ENCODE results near the gene SLC16A9. TPM values are rescaled to one million over a fixed set of nuclear protein-coding genes. Genes with fewer than 3 reads are reported as not detected.
"Not testable (repeated sequence)": the region's sequence is repeated elsewhere in the genome, so short reads cannot be mapped to it uniquely, and the experiment has no call there.

The SLC16A9 gene
- total RNA-seq, 1 donor from 2014 or later = 0.48 TPM

- intact Hi-C loops (cut with DNase I) = no loop called here
- DNase-seq = no peak
- no peak for ATAC-seq (ENCODE audit: poor library complexity)
These were observed 25.6 kb downstream of the SLC16A9 start for GRCh38 chr10:59684006-59684405.

DNA sequence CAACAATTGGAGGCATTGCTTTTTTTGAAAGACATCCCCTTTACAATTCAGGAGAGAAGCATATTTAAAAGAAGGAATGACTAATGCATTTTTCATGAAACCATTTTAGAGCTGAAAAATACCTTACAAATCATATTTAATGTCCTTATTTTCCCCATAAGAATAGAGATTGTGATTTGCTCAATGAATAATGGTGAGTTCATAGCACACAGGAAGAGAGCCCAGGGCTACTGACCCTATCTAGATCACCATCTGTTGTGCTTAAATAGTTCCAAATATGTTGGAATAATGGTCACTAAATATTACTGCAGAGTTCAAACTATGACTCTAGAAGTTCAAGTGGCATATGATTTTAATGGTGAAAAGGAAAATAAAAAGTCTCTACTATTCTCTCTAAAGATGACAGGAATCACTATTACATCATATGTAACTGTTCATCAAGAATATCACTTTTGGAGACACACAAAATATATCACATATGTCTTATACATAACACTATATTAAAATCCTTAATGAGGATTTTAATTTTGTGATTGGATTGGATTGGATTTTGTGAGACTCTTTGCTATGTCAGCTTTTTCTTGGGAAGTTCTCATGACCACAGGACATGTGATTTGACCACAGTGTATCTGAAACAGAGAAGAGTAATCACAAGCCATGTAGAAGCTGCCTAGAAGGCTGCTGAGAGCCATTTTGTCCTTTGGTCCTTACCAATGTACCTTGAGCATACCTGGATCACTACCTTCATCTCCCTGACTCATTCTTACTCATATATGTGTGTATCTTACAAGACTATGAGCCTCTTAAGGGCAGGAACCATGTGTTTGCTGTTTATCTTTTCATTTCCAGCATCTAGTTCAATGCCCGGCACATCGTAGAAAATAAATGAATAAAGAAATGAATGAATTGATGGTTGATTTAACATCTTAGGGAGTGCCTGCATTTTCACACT lies 26.4 kb downstream of the SLC16A9 start:
- ATAC-seq (ENCODE audit: poor library complexity) = no peak
- intact Hi-C loops (cut with DNase I) = no loop called here
- DNase-seq = no peak

DNA sequence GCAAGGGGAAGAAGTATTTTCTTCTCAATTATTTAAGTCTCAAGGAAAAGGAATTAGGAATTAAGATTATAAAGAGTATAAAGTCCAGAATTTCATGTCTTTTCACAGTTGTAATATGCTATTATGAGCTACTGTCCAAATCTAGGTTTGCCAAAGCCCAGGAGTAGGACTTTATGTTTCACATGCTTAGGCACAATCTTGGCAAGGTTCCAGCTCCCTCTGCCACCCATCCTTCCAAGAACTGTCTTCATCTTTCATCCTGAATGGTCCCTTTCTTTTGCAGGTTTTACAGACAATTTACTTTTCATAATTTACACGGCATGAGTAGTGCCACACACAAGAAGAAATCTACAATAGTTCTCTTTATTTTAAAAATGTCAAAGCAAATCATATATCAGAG lies 29.5 kb downstream of the SLC16A9 start:
- DNase-seq (no peak), ATAC-seq (ENCODE audit: poor library complexity) (no peak)
- intact Hi-C loops (cut with DNase I) = no loop called here

GRCh38 chr10:59678884-59679301 lies 30.8 kb downstream of the SLC16A9 start:
- no peak for ATAC-seq (ENCODE audit: poor library complexity)
- DNase-seq = no peak

GRCh38 chr10:59677253-59677831 lies 32.3 kb downstream of the SLC16A9 start:
- intact Hi-C loops (cut with DNase I) = no loop called here
- ATAC-seq (ENCODE audit: poor library complexity) = no peak
- no peak for DNase-seq

More at GRCh38 chr10:59678884-59679301, 30.8 kb downstream of the SLC16A9 start:
- intact Hi-C loops (cut with DNase I) = no loop called here

DNA sequence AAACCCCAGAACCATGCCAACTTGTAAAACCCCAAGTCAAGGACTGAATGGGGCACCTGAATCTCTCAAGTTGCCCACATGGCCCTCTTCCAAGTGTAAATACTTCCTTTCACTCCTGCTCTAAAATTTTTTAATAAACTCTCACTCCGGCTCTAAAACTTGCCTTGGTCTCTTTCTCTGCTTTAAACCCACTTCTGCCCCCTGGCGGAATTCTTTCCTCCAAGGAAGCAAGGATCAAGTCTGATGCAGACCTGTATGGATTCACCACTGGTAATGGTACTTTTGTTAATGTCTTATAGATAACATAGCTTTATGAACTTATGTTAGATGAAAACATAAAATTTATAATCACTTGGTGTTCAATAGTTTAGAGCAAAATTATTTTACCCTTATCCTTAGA lies 33.8 kb downstream of the SLC16A9 start:
- no peak for ATAC-seq (ENCODE audit: poor library complexity)
- intact Hi-C loops (cut with DNase I) = no loop called here
- DNase-seq = no peak

GRCh38 chr10:59674215-59674836 lies 35.3 kb downstream of the SLC16A9 start:
- intact Hi-C loops (cut with DNase I) = no loop called here
- DNase-seq = no peak
- ATAC-seq (ENCODE audit: poor library complexity) = no peak

GRCh38 chr10:59672150-59672875 lies 37.3 kb downstream of the SLC16A9 start:
- intact Hi-C loops (cut with DNase I) = no loop called here
- ATAC-seq (ENCODE audit: poor library complexity) = no peak
- no peak for DNase-seq

- no peak for ATAC-seq (ENCODE audit: poor library complexity)
- intact Hi-C loops (cut with DNase I) = no loop called here
These were observed 39.4 kb downstream of the SLC16A9 start for GRCh38 chr10:59670269-59670668.

GRCh38 chr10:59668096-59668495 lies 41.6 kb downstream of the SLC16A9 start:
- DNase-seq (no peak), ATAC-seq (ENCODE audit: poor library complexity) (no peak)
- intact Hi-C loops (cut with DNase I) = no loop called here

More at GRCh38 chr10:59670269-59670668, 39.4 kb downstream of the SLC16A9 start:
- no peak for DNase-seq

DNA sequence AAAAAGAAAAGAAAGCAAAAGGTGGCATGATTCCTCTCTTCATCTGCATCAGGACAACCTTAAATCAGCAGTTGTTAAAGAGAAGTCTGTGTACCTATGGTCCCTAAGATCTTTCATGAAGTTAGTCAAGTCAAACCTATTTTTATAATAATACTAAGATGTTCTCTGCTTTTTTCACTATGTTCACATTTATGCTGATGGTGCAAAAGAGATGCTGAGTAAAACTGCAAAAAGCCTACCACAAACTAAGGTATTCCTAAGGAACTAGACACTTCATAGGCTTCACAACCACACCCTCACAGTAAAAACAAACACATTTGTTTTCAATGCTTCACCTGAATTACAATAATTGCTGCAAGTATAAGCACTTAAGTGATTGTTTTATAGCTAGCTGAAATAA lies 43.3 kb downstream of the SLC16A9 start:
- ATAC-seq (ENCODE audit: poor library complexity) (no peak), DNase-seq (no peak)
- intact Hi-C loops (cut with DNase I) = no loop called here

GRCh38 chr10:59663213-59663612 lies 46.4 kb downstream of the SLC16A9 start:
- DNase-seq; intact Hi-C loops (cut with DNase I); ATAC-seq (ENCODE audit: poor library complexity): not testable (repeated sequence)

GRCh38 chr10:59657724-59658123 lies 51.9 kb downstream of the SLC16A9 start:
- ATAC-seq (ENCODE audit: poor library complexity) (no peak), DNase-seq (no peak)
- intact Hi-C loops (cut with DNase I) = no loop called here

DNA sequence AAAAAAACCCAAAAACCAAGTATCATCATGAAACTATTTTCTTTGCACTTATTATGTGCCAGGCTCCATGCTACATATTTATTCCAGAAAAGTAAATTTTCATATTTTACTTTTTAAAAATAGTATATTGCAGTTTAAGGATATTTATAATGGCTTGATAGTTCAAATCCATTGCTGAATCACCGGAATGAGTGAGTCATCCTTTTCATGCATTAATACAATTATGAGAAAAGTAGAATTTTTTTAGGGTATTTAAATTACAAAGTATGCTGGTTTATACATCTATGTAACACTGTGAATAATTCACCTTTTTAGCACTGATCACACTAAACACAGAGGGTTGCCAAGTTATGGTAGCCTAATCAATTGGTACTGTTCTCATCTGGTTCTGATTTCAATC lies 54.3 kb downstream of the SLC16A9 start:
- no peak for ATAC-seq (ENCODE audit: poor library complexity)
- DNase-seq = no peak
- intact Hi-C loops (cut with DNase I) = no loop called here

DNA sequence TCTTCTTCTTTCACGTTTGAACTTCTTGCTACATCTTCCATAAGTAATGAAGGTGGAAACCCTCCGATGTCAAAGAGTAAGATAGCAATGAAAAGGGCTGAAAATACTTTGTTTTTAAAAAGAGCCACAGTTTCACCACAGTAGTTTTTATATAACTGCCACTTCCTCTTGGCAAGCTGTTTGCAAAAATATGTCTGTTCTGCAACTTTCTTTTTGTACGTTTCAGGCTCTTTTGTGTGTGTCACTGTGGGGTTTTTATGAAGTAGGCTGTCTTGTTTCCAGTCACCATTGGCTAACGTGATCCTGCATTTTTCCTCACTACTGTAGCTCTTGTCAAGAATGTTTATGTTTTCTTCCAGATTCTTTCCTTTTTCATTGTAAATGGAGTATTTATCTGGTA lies 55.6 kb downstream of the SLC16A9 start:
- ATAC-seq (ENCODE audit: poor library complexity) (no peak), DNase-seq (no peak)
- intact Hi-C loops (cut with DNase I) = no loop called here

DNA sequence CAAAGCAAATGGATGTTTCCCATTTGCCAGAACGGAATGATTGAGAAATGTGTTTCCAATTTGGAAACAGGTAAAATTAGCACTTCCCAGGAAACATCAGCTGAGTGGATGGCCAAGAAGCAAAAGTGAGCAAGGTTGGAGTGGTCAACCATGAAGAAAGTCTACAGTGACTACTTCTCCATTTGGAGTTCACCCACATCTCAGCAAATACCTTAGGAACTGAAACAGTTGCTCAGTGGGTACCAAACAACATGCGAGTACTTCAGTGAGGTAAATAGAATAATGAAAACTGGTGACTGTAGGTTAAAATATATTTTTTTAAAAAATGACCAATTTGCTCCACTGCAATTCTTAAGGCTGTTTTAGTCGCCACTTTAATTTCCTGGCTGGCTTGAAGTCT lies 57.7 kb downstream of the SLC16A9 start:
- no peak for ATAC-seq (ENCODE audit: poor library complexity)
- intact Hi-C loops (cut with DNase I) = no loop called here
- no peak for DNase-seq

GRCh38 chr10:59649606-59650346 lies 59.9 kb downstream of the SLC16A9 start:
- intact Hi-C loops (cut with DNase I) = no loop called here
- ATAC-seq (ENCODE audit: poor library complexity) = peak; percentile 31

GRCh38 chr10:59648711-59649201 lies 60.9 kb downstream of the SLC16A9 start:
- intact Hi-C loops (cut with DNase I) = no loop called here
- DNase-seq = no peak
- no peak for ATAC-seq (ENCODE audit: poor library complexity)

More at GRCh38 chr10:59649606-59650346, 59.9 kb downstream of the SLC16A9 start:
- DNase-seq = no peak
